GM21515 (cell line): ENCODE measurements around the gene EXOSC3.
"Not testable (repeated sequence)": the region's sequence is repeated elsewhere in the genome, so short reads cannot be mapped to it uniquely, and the experiment has no call there.

Experiments used
- ATAC-seq: cut with Tn5 transposase; IDR thresholded peaks from one replicate; pipeline ENCODE4 v1.9.1; 2021; ENCODE audit not compliant: unreplicated experiment

EXOSC3 gene

DNA sequence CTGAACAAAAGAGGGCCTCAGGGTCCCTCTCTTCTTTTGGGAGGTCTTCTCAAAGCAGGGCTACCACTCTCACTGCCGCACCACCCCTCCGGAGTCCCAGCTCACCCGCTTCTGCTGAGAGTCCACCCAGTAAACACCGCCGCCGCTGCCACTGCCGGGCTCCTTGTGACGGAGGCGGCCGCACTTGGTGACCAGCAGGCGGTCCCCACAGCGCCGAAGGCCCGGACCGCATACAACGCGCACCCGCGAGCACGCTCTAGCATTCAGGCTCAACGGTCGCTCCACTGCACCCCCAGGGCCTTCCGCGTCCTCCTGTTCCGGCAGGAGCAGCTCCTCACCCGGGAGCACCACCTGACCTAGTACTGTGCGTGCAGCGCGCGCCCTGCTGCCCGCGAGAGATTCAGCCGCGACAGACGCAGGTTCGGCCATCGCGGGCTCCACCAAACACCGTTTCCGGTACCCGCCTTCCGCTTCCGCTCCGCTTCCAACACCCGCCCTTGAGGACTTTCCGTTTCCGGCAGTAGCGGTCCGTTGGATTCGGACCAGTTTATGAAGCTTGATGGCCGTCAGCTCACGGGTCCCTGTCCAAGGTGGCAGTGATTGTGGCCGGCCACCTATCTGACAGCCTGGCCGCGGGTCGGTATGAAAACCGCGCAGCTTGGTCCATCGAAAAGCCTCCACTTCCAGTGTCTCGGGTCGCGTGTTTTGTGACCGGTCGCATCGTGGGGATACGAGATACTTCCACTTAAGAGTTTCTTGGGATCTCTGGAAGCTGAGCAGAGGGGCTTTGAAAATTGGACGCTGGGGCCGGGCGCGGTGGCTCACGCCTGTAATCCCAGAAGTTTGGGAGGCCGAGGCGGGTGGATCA, at the start of gene EXOSC3:
Gene EXOSC3 (minus strand): TSS at position 449 of the 868 bp plus-strand sequence. CDS start 20 bp downstream, at position 429.
- peak; percentile 90 for ATAC-seq

DNA sequence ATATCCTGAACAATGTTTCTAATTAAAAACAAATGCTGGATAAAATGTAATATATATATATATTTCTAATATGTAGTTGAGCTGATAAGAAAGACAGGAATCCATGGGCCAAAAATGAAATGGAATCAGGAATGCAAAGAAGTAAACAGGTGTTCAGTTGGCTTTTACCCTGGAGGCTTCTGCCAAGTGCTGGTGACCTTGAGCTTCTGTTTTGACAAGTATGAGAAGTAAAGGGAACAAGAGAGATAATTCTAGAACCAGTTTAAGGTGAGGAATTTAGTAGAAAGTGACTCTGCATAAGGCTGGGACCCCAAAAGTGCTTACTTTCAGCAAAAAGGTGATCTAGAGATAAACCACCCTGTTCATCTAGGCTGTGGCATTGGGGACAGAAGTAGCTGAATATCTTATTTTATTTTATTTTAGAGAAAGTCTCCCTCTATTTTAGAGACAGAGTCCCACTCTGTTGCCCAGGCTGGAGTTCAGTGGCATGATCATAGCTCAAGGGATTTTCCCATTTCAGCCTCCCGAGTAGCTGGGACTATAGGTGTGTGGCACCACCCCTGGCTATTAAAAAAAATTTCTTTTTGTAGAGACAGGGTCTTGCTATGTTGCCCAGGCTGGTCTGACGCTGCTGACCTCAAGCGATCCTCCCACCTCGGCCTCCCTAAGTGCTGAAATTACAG, 42.8 kb upstream of the EXOSC3 start:
- no peak for ATAC-seq

DNA sequence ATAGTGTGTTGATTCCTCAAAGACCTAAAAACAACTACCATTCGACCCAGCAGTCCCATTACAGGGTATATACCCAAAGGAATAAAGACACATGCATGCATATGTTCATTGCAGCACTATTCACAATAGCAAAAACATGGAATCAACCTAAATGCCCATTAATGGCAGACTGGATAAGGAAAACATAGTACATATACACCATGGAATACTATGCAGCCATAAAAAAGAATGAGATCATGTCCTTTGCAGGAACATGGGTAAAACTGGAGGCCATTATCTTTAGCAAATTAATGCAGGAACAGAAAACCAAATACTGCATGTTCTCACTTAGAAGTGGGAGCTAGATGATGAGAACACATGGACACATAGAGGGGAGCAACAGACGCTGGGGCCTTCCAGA, 40.3 kb upstream of the EXOSC3 start:
- not testable (repeated sequence) for ATAC-seq

DNA sequence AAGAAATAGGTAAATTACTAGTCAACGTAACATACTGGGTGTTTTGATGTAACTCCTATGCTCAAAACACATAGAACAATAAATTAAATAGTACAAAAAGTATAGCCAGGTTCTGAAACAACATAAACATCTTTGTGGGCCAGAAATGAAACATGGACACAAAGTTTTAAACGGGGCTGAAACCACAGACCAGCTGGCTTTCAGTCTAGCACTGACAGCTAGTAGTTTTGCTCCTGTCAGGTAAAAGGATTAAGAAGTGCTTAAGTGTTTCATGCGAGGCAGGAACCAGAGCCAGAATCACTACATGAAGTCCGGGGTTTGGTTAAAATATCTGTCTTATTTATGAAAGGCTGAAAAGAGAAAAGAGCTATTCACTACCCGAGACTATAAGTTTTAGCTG, 35.3 kb upstream of the EXOSC3 start:
- ATAC-seq, result no peak

DNA sequence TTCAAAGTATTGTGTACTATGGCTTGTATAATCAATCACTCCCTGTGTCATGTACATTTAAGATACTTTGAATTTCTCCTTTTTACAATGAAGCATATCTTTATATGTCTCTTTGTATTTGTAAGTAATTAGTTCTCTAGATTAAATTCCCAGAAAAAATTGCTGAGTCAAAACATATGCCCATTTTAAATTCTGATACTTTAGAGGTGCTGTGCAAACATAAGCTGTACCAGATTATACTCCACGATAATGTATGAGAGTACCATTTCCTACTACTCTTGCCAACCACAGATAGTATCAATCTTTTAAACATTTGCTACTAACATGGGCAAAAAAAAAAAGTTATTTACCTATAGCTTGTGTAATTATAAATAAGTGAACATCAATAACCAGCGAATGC, 34.0 kb upstream of the EXOSC3 start:
- ATAC-seq, result no peak

DNA sequence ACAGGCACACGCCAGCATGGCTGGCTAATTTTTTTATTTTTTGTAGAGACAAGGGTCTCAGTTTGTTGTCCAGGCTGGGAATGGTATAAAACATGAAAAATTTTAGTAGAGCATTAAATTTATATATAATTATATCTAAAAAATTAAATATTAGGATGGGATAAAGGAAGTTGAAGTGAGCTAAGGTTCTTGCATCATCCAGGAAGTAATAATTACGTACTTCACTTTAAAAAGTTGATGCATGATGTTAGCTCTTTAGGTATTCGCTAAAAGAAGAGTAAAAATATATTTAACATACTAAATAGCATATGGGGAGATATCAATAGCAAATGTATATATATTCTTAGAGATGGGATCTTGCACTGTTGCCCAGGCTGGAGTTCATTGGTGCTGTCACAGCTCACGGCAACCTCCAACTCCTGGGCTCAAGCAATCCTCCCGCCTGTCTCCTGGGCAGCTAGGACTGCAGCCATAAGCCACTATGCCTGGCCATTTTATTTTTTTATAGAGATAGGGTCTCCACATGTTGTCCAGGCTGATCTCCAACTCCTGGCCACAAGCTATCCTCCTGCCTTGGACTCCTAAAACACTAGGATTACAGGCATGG, 28.0 kb upstream of the EXOSC3 start:
- no peak for ATAC-seq

DNA sequence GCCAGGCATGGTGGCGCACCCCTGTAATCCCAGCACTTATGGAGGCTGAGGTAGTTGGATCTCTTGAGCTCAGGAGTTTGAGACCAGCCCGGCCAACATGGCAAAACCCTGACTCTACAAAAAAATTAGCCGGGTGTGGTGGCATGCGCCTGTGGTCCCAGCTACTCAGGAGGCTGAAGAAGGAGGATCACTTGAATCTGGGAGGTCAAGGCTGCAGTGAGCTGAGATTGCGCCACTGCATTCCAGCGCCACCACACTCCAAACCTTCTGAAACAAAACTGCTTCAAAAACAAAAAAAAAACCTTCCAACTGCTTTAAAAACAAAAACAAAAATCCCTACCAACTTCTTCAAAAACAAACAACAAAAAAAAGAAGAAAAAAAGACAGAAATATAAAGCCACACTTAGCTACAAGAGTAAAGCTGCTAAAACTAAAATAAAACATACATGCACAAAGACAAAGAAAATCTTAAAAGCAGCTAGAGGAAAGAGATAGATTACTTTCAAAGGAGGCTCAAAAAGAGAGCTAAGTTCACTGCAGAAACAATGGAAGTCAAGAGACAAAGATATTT, 27.1 kb upstream of the EXOSC3 start:
- ATAC-seq, result no peak

DNA sequence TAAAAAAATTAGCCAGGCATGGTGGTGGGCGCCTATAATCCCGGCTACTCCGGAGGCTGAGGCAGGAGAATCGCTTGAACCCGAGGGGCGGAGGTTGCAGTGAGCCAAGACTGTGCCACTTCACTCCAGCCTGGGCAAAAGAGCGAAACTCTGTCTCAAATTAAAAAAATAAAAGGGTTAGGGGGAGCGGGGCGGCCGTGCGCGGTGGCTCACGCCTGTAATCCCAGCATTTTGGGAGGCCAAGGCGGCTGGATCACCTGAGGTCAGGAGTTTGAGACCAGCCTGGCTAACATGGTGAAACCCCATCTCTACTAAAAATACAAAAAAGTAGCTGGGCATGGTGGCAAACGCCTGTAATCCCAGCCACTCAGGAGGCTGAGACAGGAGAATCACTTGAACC, 24.8 kb upstream of the EXOSC3 start:
- ATAC-seq, result not testable (repeated sequence)

DNA sequence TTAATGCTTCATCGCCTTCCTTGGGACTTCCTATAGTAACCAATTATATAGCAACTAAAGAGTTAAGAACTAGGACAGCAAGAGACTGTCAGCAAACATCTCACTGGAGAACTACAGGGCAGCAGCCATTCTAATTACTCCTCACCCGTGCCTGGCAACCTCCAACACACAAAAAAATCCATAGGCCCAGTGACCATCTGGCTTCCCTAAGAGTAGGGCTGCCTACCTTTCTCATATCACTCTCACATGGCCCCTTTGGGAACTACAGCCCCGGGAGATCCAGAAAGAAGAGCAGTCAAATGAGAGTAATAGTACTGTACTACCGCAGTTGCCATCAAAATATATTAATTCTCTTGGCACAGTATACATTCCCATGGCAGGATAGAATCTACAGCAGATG, 21.4 kb upstream of the EXOSC3 start:
- ATAC-seq, result no peak

DNA sequence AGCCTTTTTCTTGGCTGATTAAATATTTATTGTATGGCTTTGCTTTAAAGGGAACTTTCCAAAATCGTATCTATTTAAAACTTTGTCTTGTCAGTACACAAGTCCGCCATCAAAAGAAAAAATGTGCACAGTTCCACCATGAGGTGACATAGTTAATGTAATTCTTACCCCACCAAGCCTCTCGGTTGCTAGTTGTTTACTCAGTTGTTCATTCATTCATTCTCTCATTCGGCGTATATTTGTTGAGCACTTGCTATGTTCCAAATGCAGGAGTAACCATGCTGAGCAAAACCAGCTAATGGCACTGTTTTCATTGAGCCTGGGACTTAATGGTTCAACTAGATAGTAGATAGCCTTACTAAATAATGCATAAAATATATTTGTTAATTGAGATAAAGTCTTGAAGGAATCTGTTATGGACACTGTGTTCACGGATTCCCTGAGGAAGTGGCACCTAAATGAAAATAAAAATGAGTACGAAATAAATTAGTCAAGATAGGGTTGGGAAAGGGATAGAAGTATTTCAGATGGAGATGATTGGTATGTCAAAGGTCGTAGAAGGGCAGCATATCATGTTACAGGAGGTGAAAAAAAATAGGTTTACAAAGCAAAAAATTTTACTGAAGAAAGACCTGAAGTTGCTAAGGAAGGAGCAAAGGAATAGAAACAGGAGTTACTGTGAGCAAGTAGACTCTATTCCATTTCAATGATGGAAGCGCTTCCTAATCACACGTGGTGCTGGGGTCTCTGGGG, 17.3 kb upstream of the EXOSC3 start:
- ATAC-seq, result no peak

DNA sequence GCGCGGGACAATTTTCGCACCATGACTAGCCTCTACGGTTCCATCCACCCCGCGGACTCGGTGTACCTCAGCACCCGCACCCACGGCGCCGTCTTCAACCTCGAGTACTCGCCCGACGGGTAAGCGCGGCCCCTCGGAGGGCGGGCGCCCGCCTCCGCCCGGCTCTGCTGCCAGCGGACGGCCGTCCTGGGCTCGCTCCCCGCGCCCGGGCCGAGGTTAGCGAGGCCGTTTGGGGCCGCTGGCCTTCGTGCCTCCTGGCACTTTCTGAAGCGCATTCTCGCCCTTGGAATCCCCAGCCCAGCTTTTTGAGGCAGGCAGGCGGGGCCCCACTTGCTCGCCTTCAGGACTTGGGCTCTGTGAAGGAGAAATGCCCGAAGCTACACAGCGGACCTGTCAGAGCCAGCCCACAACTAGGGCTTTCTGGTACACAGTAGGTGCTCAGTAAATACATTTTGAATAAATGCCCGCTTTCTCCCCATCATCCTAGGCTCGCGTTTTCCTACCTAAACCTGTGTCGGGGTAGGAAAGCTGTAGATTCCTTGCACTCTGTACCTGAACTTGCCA, 16.5 kb upstream of the EXOSC3 start:
- ATAC-seq, result peak; percentile 44

DNA sequence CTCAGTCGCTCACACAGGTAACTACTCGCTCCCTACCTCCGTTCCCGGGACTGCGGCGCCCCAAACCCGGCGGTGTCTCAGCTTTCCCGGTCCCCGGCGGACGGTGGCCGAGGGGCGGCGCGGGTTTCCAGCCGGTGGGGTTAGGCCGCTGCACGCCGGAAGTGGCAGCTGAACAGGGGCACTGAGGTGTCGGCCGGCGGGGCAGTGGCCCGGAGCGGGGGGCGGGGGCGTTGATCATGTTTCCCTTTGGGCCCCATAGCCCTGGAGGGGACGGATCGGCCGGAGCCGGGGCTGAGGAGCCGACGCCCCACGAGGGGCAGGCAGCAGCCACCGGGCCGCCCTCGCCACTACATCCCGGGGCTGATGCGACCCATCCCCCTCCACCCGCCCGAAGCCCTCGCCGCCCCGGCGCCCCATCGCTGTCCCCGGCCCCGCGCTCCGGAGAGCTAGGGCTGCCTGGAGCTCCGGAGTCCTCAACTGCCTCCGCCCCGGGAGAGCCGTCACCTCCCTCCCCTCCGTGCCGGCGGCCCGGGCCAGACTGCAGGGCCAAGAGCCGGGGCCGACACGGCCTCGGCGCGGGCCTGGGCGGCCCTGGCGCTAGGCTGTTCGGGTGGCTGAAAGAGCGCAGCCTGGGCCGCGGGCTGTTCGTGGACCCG, 15.9 kb upstream of the EXOSC3 start, which contains the start of gene DCAF10:
Gene DCAF10 (plus strand): TSS at position 167 of the 656 bp plus-strand sequence. CDS start 70 bp downstream, at position 237.
- ATAC-seq, result peak; percentile 72

DNA sequence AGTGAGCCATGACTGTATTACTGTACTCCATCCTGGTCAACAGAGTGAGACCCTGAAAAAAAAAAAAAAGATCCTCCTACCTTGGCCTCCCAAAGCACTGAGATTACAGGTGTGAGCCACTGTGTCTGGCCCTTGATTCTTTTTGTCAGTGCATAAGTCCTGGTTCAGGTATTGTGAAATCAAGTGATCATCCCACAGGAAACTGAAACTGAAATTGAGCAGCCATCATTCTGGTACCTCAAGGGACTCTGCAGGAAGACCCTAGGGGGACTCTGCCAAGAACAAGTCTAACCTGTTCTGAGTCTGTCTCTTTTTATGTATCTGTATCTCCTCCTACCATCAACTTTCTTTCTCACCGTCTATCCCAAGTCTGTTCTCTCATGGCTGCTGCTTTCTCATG, 13.8 kb upstream of the EXOSC3 start:
- no peak for ATAC-seq

DNA sequence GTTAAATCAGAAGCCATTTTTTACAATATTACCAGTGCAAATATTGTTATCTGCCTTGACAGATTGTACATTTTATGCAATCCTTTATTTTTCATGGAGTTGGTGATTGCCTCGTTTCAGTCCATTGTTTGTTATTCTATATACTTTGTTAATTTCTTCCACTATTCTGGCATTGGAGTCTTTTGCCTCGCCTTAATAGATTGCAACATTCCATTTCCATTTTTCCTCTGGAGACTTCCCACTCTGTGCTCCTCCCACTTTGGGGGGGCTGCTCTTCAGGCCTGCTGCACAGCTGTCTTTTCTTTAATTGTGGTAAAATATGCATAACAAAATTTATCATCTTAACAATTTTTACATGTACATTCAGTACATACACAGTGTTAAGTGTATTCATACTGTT, 11.4 kb upstream of the EXOSC3 start:
- no peak for ATAC-seq

DNA sequence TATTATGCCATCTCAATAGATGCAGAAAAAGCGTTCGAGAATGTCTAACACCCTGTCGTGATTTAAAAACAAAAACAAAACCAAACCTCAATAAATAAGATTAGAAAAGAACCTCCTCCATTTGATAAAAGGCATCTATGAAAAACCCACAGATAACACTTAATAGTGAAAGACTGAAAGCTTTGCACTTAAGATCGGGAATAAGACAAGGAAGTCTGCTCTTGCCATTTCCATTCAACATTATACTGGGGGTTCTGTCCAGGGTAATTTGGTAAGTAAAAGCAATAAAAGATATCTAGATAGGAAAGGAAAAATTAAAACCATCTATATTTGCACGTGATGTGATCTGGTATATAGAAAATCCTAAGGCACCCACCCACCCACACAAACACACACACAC, 7.3 kb upstream of the EXOSC3 start:
- no peak for ATAC-seq

DNA sequence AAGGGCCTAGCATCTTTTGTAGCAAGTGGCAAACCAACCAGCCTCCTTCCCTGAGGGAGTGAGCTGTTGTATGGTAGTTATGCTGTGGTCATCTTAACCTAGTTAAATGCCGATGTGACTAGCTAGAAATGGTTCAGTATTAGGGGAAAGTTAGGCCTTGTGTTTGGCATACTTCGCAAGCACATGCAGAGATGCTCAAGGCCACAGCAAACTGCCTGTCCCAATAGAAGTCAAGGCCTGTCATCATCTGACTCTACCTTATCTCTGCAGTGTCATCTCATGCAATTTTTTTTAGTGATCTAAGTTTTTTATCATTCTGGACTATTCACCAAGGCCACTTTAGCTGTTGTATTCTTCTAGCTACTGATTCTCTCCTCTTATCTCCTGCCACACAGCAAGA, 5.2 kb upstream of the EXOSC3 start:
- ATAC-seq, result no peak

DNA sequence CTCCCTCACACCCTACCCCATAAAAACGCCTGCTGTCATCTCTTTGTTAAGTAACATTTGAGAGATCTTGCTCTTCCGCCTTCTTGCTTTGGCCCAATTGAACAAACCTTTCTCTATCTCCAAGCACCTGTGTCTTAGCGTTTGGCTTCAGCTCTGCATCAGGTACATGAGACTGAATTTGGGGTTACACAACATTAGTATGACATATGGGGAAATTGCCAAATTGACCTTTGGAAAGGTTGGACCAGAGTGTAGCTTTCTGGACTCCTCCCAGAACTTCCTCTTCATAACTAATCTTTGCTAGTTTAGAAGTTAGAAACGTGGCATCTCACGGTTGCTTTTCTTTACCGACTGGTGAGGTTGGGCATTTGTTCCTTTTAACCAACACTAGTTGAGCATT, 3.5 kb upstream of the EXOSC3 start:
- ATAC-seq, result no peak

DNA sequence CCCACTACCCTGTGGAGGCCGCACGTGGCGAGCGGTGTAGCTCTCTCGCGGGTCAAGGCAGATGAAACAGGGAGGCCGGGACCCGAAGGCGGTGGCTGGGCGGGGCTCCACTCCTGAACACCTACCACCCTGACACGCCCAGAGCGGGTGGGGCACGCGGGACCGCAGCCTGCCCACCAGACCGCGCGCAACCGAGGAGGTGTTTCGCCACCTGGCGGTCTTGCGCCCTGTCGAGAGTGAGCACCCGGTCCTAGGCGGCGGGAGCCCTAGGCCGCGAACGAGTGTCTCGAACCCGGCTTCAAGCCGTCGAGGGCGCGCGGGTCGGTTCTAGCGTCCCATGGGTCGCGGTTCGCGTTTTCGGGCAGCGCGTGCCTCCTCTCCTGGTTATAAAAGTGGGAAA, 2.2 kb upstream of the EXOSC3 start:
- no peak for ATAC-seq

DNA sequence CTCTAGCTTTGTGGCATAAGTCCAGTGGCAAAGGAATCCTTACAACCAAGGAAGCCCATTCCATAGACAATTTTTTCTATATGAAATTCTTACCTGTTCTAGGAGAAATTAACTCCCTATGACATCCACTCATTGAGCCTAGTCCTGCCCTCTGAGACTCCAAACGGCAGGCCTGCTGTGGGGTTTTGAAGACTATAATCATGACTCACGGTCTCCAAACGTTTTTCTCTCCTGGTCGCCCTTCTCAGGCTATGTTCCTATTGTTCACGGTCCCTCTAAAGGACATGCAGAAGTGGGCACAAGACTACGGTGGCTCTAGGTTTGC, 611 bp downstream of the EXOSC3 start:
- no peak for ATAC-seq

DNA sequence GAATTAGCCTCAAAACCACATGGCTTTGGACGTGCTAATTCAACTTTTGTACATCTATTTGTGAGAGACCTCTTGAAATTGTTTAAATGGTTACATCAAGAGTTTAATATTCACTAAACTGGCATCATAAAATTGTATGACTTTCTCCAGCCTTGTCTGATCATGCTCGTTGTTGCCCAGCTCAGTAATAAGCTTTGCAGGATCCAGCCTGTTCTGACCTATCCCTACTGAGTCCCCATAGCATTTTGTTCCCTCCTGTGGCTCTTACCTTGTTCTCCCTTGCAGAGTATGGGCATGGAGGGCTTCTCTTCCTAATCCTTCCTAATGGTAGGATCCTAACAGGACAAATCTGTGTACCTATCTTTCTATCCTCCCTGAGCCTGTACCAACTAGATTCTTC, 6.3 kb downstream of the EXOSC3 start:
- no peak for ATAC-seq
